GM20000 (cell line): ENCODE data around the gene LINGO4.

ENCODE experiments used
- DNase-seq: peaks from one replicate; pipeline ENCODE4 v3.0.0; 2012; ENCODE audit warnings: low spot score
- CTCF ChIP-seq: IDR thresholded peaks from 2 replicates; pipeline ENCODE4 v1.5.1; 2012; ENCODE audit warnings: mild to moderate bottlenecking, control low read depth; ENCODE audit errors: extremely low read depth, missing control alignments

Gene LINGO4

GRCh38 chr1:151805066-151805820, at the start of gene LINGO4:
Gene LINGO4 (minus strand): TSS chr1:151805419. CDS start chr1:151802704, 2,715 bp downstream.
- no peak for DNase-seq
- no peak for TF ChIP-seq CTCF

- DNase-seq = no peak
- no peak for TF ChIP-seq CTCF
Observed at GRCh38 chr1:151854658-151855057, 49.4 kb upstream of the LINGO4 start.

- no peak for TF ChIP-seq CTCF
- DNase-seq = no peak
Observed at GRCh38 chr1:151853411-151853943, 48.3 kb upstream of the LINGO4 start, which contains the start of gene THEM5. Gene THEM5 (minus strand): TSS chr1:151853712. CDS start chr1:151853565, 147 bp downstream.

GRCh38 chr1:151852733-151853132, 47.5 kb upstream of the LINGO4 start:
- no peak for DNase-seq

GRCh38 chr1:151851886-151852285, 46.7 kb upstream of the LINGO4 start:
- DNase-seq = no peak
- no peak for TF ChIP-seq CTCF

More at GRCh38 chr1:151852733-151853132, 47.5 kb upstream of the LINGO4 start:
- TF ChIP-seq CTCF = no peak

GRCh38 chr1:151849871-151850270, 44.7 kb upstream of the LINGO4 start:
- TF ChIP-seq CTCF = no peak
- no peak for DNase-seq

GRCh38 chr1:151849126-151849525, 43.9 kb upstream of the LINGO4 start:
- TF ChIP-seq CTCF = no peak

More at GRCh38 chr1:151849126-151849525, 43.9 kb upstream of the LINGO4 start:
- DNase-seq = no peak
